Heart left ventricle (tissue), 16 donors: ENCODE measurements around the gene TMEM62. TPM values are rescaled to one million over a fixed set of nuclear protein-coding genes. Genes with fewer than 3 reads are reported as not detected.

Experiments used
- ATAC-seq, 4 donors: fragments of 200-7000 bp; cut with Tn5 transposase; one replicate each; pipeline ENCODE4 v1.9.1; 2020 to 2022; ENCODE audit warnings: moderate library complexity in 4 of 4, mild to moderate bottlenecking in 3 of 4, moderate number of reproducible peaks in 1 of 4
- DNase-seq, 5 donors: peaks; one replicate each; pipeline ENCODE4 v3.0.0-alpha.2; 2020
- H3K27ac ChIP-seq, 12 donors: fragments of 200-600 bp; sonication (generic) in 4 of 12; one replicate each; pipeline versions ENCODE4 v1.5.0 to v1.8.0; 2016 to 2022; ENCODE audit warnings: mild to moderate bottlenecking in 2 of 12
- H3K27me3 ChIP-seq, 9 donors: fragments of 200-600 bp; sonication (generic) in 2 of 9; one replicate each; pipeline versions ENCODE4 v1.5.1 to v1.8.0; 2016 to 2022; ENCODE audit warnings: mild to moderate bottlenecking in 3 of 9
- H3K36me3 ChIP-seq, 9 donors: fragments of 200-600 bp; sonication (generic) in 2 of 9; one replicate each; pipeline versions ENCODE4 v1.5.0 to v1.8.0; 2018 to 2022; ENCODE audit warnings: mild to moderate bottlenecking in 2 of 9
- H3K4me1 ChIP-seq, 12 donors: fragments of 200-600 bp; sonication (generic) in 4 of 12; one replicate each; pipeline versions ENCODE4 v1.5.0 to v1.8.0; 2016 to 2022; ENCODE audit warnings: mild to moderate bottlenecking in 3 of 12
- H3K4me3 ChIP-seq, 12 donors: fragments of 200-600 bp; sonication (generic) in 4 of 12; one replicate each; pipeline versions ENCODE4 v1.5.0 to v1.8.0; 2017 to 2022; ENCODE audit warnings: mild to moderate bottlenecking in 9 of 12, moderate library complexity in 4 of 12
- H3K9me3 ChIP-seq, 12 donors: fragments of 200-600 bp; sonication (generic) in 4 of 12; one replicate each; pipeline versions ENCODE4 v1.5.0 to v1.8.0; 2016 to 2022; ENCODE audit warnings: mild to moderate bottlenecking in 1 of 12
- CTCF ChIP-seq, 12 donors: fragments of 200-600 bp; sonication (generic) in 4 of 12; IDR thresholded peaks; one replicate each; pipeline versions ENCODE4 v1.5.0 to v1.8.0; 2018 to 2022; ENCODE audit warnings: antibody characterized with exemption in 12 of 12, mild to moderate bottlenecking in 5 of 12
- POLR2A ChIP-seq, 2 donors: fragments of 450-650 bp; IDR thresholded peaks; one replicate each; pipeline ENCODE4 v1.6.1; 2017; ENCODE audit warnings: antibody characterized with exemption in 2 of 2, mild to moderate bottlenecking in 2 of 2, moderate library complexity in 2 of 2
- WGBS, 4 donors: extraction: QIAGEN DNeasy Blood & Tissue Kit in 2 of 4; methylation state at CpG; one replicate each; pipeline versions ENCODE4 v1.1.5 to v1.1.7; 2013 to 2018; 5-methylcytosine and 5-hydroxymethylcytosine counted together
- intact Hi-C, 10 donors: fragments of 100-400 bp; cut with DNase I; formaldehyde crosslinking; loops; one replicate each; pipeline versions ENCODE4 v1.11.1 to v1.14.2; 2022
- polyA plus RNA-seq, 2 donors: library from polyadenylated mRNA; stranded (reverse); fragments of 200-250 nt; gene quantifications; one replicate each; pipeline ENCODE4 v1.2.3, GENCODE V29; 2013
- total RNA-seq, 9 donors: library from RNA; depleted of rRNA in 2 of 9; stranded (reverse); fragments of >200 nt in 2 of 9; fragmentation: NEBNext Ultra II Directional in 3 of 9; extraction: Animal tissue kit (Norgen Biotek cat#: 25700) in 3 of 9; gene quantifications; one replicate each; pipeline versions ENCODE4 v1.1.0 to v1.2.4, GENCODE V29; 2016 to 2023
- donor health status: ischemic (EF 13 %, LVEDD 7.1; RV severe dilation, severe dysfunction).
- donor health status: healthy with polysubstance abuse.
- donor health status: DM: no; HTN: yes; CAD: no.
- donor health status: DM: no; HTN: no; CAD: no.
- donor health status: ischemic (EF 25% LVEDD 6.9; RV normal size, moderate dysfunction).
- donor health status: ischemic (EF 25% LVEDD 5.7; RV mildly dilated, moderate dysfunction).
- donor health status: healthy.
- donor health status: DM: yes; HTN: yes; CAD: no.
- donor health status: ischemic (EF 35%, LVEDD 5.7; RV mildly dilated, moderate dysfunction).
- donor health status: nonischemic (EF 11% LVEDD 7.7; RV severe dilation, severe dysfunction).
- donor health status: DM: yes; HTN: yes; CAD: no.
- donor health status: PGD.
- donor health status: ischemic (EF 29% LVEDD 5.4; RV normal size, mild dysfunction).
- donor health status: nonischemic (EF 23%, LVEDD 6.1; RV moderate dilation, normal function).

Gene TMEM62
- total and polyA plus RNA-seq, 11 donors: 8.2 to 18.5 (median 12.8) TPM

- ATAC-seq: no peak
- Histone ChIP-seq H3K9me3 (no peaks in the 10 kb centered on the region), H3K27ac (peak overlapping the region in 4 of 12 donors; percentile 0 to 44 (median 29)), H3K36me3 (peaks cover 0 to 9% (median 5%) of the 10 kb centered on the region in 9 donors), H3K4me1 (peaks cover 0 to 44% (median 18%) of the 10 kb centered on the region in 12 donors), H3K4me3 (no peak overlapping the region), H3K27me3 (no peaks in the 10 kb centered on the region)
- 89 to 95% (median 89%) methylated on average over 1 of the region's 1 CpG for WGBS, 4 donors
- no peak for DNase-seq
- no peak for TF ChIP-seq POLR2A (IDR thresholded peaks at IDR 0.05)
- TF ChIP-seq CTCF (IDR thresholded peaks at IDR 0.05): no peak
- intact Hi-C loops: no loop called here
Observed at GRCh38 chr15:43093026-43093425, 40.4 kb upstream of the TMEM62 start.

- ATAC-seq (no peak), DNase-seq (no peak)
- H3K27ac ChIP-seq: peak overlapping the region in 1 of 12 donors; percentile 1
- no peaks in the 10 kb centered on the region for H3K9me3 ChIP-seq
- no peaks in the 10 kb centered on the region for H3K27me3 ChIP-seq
- peaks cover 0 to 44% (median 18%) of the 10 kb centered on the region in 12 donors for H3K4me1 ChIP-seq
- 30 to 49% (median 46%) methylated on average over 1 of the region's 1 CpG for WGBS, 4 donors
- TF ChIP-seq CTCF (IDR thresholded peaks at IDR 0.05) (no peak), POLR2A (IDR thresholded peaks at IDR 0.05) (no peak)
- H3K4me3 ChIP-seq: no peak overlapping the region
- peaks cover 0 to 13% (median 9%) of the 10 kb centered on the region in 9 donors for H3K36me3 ChIP-seq
- intact Hi-C loops: no loop called here
Observed at GRCh38 chr15:43094416-43095030, 38.9 kb upstream of the TMEM62 start.

- Histone ChIP-seq H3K36me3 (peaks cover 0 to 21% (median 15%) of the 10 kb centered on the region in 9 donors), H3K27me3 (no peaks in the 10 kb centered on the region), H3K4me1 (peaks cover 0 to 44% (median 18%) of the 10 kb centered on the region in 12 donors), H3K27ac (no peak overlapping the region), H3K4me3 (no peak overlapping the region), H3K9me3 (no peaks in the 10 kb centered on the region)
- WGBS, 4 donors: 22 to 41% (median 29%) methylated on average over 1 of the region's 1 CpG
- ATAC-seq (no peak), DNase-seq (no peak)
- no peak for TF ChIP-seq CTCF (IDR thresholded peaks at IDR 0.05)
- TF ChIP-seq POLR2A (IDR thresholded peaks at IDR 0.05): no peak
- intact Hi-C loops: no loop called here
Observed at GRCh38 chr15:43095243-43095642, 38.1 kb upstream of the TMEM62 start.

GRCh38 chr15:43095708-43096347 is 37.6 kb upstream of the TMEM62 start:
- Histone ChIP-seq H3K27me3 (no peaks in the 10 kb centered on the region), H3K9me3 (no peaks in the 10 kb centered on the region), H3K4me3 (no peak overlapping the region), H3K4me1 (peaks cover 0 to 44% (median 18%) of the 10 kb centered on the region in 12 donors), H3K27ac (no peak overlapping the region), H3K36me3 (peaks cover 0 to 26% (median 21%) of the 10 kb centered on the region in 9 donors)
- DNase-seq: no peak
- intact Hi-C loops: no loop called here
- no peak for TF ChIP-seq POLR2A (IDR thresholded peaks at IDR 0.05)
- no peak for TF ChIP-seq CTCF (IDR thresholded peaks at IDR 0.05)
- 90 to 92% (median 91%) methylated on average over 8 of the region's 8 CpGs for WGBS, 4 donors
- ATAC-seq: no peak
